ENCODE measurements around the gene ZBED1. TPM values are rescaled to one million over a fixed set of nuclear protein-coding genes. Genes with fewer than 3 reads are reported as not detected.
A peak's percentile ranks its signal among the peaks of the same experiment; 100 is the strongest.

Gene ZBED1
- total RNA-seq, 2 experiments from 2014 or later: 15.8 to 16.1 TPM

DNA sequence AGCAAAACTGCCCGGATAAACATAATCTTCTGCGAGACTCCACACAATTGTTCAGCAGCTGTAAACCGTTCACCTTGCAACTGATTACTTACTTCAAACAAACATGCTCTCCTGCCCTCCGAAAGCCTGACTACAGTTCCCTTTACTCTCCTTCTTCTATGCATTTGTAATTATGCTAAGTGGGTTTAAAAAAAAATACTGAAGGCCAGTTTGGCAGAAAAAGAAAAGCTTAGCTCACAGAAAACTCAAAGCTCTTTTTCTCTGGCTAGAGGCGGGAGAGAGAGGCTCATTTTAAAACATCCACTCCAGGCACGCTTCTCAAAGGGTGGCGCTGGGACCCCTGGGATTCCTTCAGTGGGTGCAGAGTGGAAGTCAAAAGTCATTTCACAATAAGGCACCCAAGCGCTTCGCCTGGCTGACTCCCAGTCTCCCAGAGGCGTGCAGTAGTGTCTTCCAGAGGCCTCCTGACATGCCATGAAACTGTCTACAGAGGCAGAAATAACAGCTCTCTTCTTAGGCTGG, 1.9 kb downstream of the ZBED1 start:
- Histone ChIP-seq H3K27ac (ENCODE audit: low read depth in 1 of 2, low read length in 2 of 2) (peak overlapping the region in 1 of 2 donors; percentile 55), H3K27me3 (ENCODE audit: control insufficient read depth in 1 of 2, insufficient read depth in 2 of 2, low read length in 2 of 2) (no peaks in the 10 kb centered on the region), H3K4me3 (ENCODE audit: low read length) (no peak overlapping the region), H3K9me3 (ENCODE audit: control insufficient read depth in 1 of 2, insufficient read depth in 1 of 2, low read length in 2 of 2) (no peaks in the 10 kb centered on the region), H3K36me3 (ENCODE audit: insufficient read depth, low read length) (no peaks in the 10 kb centered on the region), H3K4me1 (ENCODE audit: insufficient read depth, low read length) (peaks cover 32% of the 10 kb centered on the region)
- peak overlapping the region; percentile 89 for H3K4me3 Mint-ChIP-seq
- no peaks in the 10 kb centered on the region for H3K9me3 Mint-ChIP-seq
- H3K27ac Mint-ChIP-seq: peak overlapping the region; percentile 86
- TF ChIP-seq, protein P1, sequence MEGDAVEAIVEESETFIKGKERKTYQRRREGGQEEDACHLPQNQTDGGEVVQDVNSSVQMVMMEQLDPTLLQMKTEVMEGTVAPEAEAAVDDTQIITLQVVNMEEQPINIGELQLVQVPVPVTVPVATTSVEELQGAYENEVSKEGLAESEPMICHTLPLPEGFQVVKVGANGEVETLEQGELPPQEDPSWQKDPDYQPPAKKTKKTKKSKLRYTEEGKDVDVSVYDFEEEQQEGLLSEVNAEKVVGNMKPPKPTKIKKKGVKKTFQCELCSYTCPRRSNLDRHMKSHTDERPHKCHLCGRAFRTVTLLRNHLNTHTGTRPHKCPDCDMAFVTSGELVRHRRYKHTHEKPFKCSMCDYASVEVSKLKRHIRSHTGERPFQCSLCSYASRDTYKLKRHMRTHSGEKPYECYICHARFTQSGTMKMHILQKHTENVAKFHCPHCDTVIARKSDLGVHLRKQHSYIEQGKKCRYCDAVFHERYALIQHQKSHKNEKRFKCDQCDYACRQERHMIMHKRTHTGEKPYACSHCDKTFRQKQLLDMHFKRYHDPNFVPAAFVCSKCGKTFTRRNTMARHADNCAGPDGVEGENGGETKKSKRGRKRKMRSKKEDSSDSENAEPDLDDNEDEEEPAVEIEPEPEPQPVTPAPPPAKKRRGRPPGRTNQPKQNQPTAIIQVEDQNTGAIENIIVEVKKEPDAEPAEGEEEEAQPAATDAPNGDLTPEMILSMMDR (IDR thresholded peaks at IDR 0.05): no peak
- ChIA-PET CTCF (no interaction called here), POLR2A (no interaction called here)
- ATAC-seq (ENCODE audit: poor library complexity): no peak
- intact Hi-C loops (cut with DNase I, micrococcal nuclease): loop anchor here in 1 of 2 experiments (5.0 kb wide), 1 partner anchor 318 kb away; no protein-coding TSS in a partner anchor
- H3K36me3 Mint-ChIP-seq (ENCODE audit: low read depth): peaks cover 17% of the 10 kb centered on the region
- no peak for DNase-seq
- no peaks in the 10 kb centered on the region for H3K27me3 Mint-ChIP-seq
- H3K4me1 Mint-ChIP-seq (ENCODE audit: low read depth): peaks cover 31% of the 10 kb centered on the region

DNA sequence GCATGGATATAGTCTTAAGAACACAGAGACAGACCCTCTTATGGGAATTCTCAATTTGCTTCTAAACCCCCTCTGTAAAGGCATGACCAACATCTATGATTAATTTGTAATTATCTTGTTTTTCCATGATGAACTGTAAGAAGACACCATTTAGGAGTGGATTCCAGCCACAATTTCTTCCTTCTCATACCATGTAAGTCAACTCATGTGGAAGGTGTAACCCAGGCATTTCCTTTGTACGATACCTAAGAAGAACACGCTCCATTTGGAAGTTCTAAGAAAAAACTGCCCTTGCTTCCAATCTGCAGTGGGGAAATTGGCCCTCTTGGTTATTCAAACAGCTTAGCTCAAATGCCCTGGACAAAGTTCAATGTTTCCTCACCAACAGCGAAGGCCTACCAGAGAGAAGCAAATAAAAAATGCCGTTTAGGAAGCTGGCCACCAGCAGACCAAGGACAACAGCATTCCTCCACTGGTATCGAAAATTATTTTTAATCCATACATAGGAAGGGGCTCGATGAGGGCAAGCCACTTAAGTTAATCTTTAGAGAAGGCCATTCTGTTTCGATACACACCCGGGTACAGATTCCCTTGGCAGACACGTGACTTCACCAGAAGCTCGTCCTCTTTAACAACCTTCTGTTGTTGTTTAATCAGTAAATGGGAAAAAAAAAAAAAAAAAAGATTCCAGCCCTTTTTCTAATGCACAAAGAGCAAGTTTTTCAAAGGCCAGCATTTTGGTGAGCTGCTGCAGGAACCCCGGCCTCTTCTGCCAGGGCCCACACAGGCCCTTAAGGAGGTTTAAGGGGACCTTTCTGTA, 2.6 kb downstream of the ZBED1 start:
- Histone ChIP-seq H3K27ac (ENCODE audit: low read depth in 1 of 2, low read length in 2 of 2) (peak overlapping the region in 1 of 2 donors; percentile 55), H3K4me1 (ENCODE audit: insufficient read depth, low read length) (peaks cover 32% of the 10 kb centered on the region), H3K9me3 (ENCODE audit: control insufficient read depth in 1 of 2, insufficient read depth in 1 of 2, low read length in 2 of 2) (no peaks in the 10 kb centered on the region), H3K27me3 (ENCODE audit: control insufficient read depth in 1 of 2, insufficient read depth in 2 of 2, low read length in 2 of 2) (no peaks in the 10 kb centered on the region), H3K4me3 (ENCODE audit: low read length) (no peak overlapping the region), H3K36me3 (ENCODE audit: insufficient read depth, low read length) (no peaks in the 10 kb centered on the region)
- DNase-seq: no peak
- ChIA-PET CTCF (no interaction called here), POLR2A (no interaction called here)
- ATAC-seq (ENCODE audit: poor library complexity): no peak
- peak overlapping the region; percentile 86 for H3K27ac Mint-ChIP-seq
- peaks cover 17% of the 10 kb centered on the region for H3K36me3 Mint-ChIP-seq (ENCODE audit: low read depth)
- peak overlapping the region; percentile 89 for H3K4me3 Mint-ChIP-seq
- no peaks in the 10 kb centered on the region for H3K27me3 Mint-ChIP-seq
- TF ChIP-seq, protein P1 (IDR thresholded peaks at IDR 0.05): no peak
- intact Hi-C loops (cut with DNase I, micrococcal nuclease): loop anchor here in 1 of 2 experiments (5.0 kb wide), 1 partner anchor 319 kb away; no protein-coding TSS in a partner anchor
- peaks cover 31% of the 10 kb centered on the region for H3K4me1 Mint-ChIP-seq (ENCODE audit: low read depth)
- H3K9me3 Mint-ChIP-seq: no peaks in the 10 kb centered on the region

DNA sequence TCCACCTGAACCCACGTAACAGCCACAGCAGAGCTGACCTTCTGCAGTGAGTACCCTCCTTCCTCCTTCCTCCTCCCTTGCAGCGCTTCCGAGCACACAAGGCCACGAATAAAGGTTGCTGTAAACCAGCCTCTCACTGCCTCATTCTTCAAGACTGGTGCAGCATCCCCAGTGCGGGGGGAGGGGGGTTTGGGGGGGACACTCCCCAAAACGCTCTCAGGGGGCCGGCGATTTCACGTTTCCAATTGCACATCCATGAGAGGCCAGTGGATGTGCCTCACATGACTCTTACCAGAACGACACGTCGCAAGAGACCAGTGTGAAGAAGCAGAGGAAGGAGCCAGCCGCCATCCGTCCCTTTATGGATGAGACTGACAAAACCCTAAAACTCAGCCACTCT, 5.2 kb downstream of the ZBED1 start:
- peaks cover 37% of the 10 kb centered on the region for H3K36me3 Mint-ChIP-seq (ENCODE audit: low read depth)
- TF ChIP-seq, protein P1 (IDR thresholded peaks at IDR 0.05): no peak
- Histone ChIP-seq H3K27ac (ENCODE audit: low read depth in 1 of 2, low read length in 2 of 2) (no peak overlapping the region), H3K27me3 (ENCODE audit: control insufficient read depth in 1 of 2, insufficient read depth in 2 of 2, low read length in 2 of 2) (no peaks in the 10 kb centered on the region), H3K4me3 (ENCODE audit: low read length) (no peak overlapping the region), H3K4me1 (ENCODE audit: insufficient read depth, low read length) (peaks cover 21% of the 10 kb centered on the region), H3K9me3 (ENCODE audit: control insufficient read depth in 1 of 2, insufficient read depth in 1 of 2, low read length in 2 of 2) (no peaks in the 10 kb centered on the region), H3K36me3 (ENCODE audit: insufficient read depth, low read length) (peaks cover 6% of the 10 kb centered on the region)
- no peak overlapping the region for H3K27ac Mint-ChIP-seq
- intact Hi-C loops (cut with DNase I, micrococcal nuclease): loop anchor here in 1 of 2 experiments (5.0 kb wide), 1 partner anchor 322 kb away; no protein-coding TSS in a partner anchor
- CTCF ChIA-PET: no interaction called here
- POLR2A ChIA-PET: no interaction called here
- peaks cover 26% of the 10 kb centered on the region for H3K4me1 Mint-ChIP-seq (ENCODE audit: low read depth)
- no peaks in the 10 kb centered on the region for H3K27me3 Mint-ChIP-seq
- H3K9me3 Mint-ChIP-seq: no peaks in the 10 kb centered on the region
- DNase-seq (no peak), ATAC-seq (ENCODE audit: poor library complexity) (no peak)
- H3K4me3 Mint-ChIP-seq: no peak overlapping the region
